CD4-positive, CD25-positive, alpha-beta regulatory T cell (primary cell): Measurements from ENCODE around the gene TNKS1BP1. TPM values are rescaled to one million over a fixed set of nuclear protein-coding genes. Genes with fewer than 3 reads are reported as not detected.

Experiments
- ATAC-seq, 2 donors: fragments of 150-1000 bp; cut with Tn5 transposase; one replicate each; pipeline ENCODE4 v1.10.0; 2021; ENCODE audit warnings: low read depth in 2 of 2, moderate number of reproducible peaks in 2 of 2, moderate library complexity in 1 of 2
- DNase-seq, 3 donors: peaks; one replicate each; pipeline versions ENCODE4 v3.0.0 to v3.0.0-alpha.2; 2012 to 2022; ENCODE audit warnings: mixed read lengths in 1 of 3
- H3K27ac ChIP-seq: one replicate; pipeline ENCODE4 v1.7.0; 2013; ENCODE audit warnings: mild to moderate bottlenecking, low read length; ENCODE audit not compliant: insufficient read depth, poor library complexity, severe bottlenecking
- H3K27me3 ChIP-seq: one replicate; pipeline ENCODE4 v1.7.0; 2013; ENCODE audit warnings: low read length; ENCODE audit not compliant: control insufficient read depth, insufficient read depth
- H3K36me3 ChIP-seq: one replicate; pipeline ENCODE4 v1.7.0; 2013; ENCODE audit warnings: mild to moderate bottlenecking, low read length, moderate library complexity; ENCODE audit not compliant: control insufficient read depth, insufficient read depth
- H3K4me1 ChIP-seq: 2 replicates; pipeline ENCODE4 v1.7.0; 2013; ENCODE audit warnings: mild to moderate bottlenecking, low read length; ENCODE audit not compliant: insufficient read depth, control insufficient read depth, poor library complexity, severe bottlenecking
- H3K4me3 ChIP-seq: one replicate; pipeline ENCODE4 v1.7.0; 2013; ENCODE audit warnings: low read depth, mild to moderate bottlenecking, low read length, moderate library complexity
- H3K9me3 ChIP-seq, 2 experiments: 1 replicate in 1 of 2; 2 replicates in 1 of 2; pipeline ENCODE4 v1.7.0; 2013; ENCODE audit warnings: low read length in 2 of 2, mild to moderate bottlenecking in 1 of 2, moderate library complexity in 1 of 2; ENCODE audit not compliant: control insufficient read depth in 2 of 2
- H3K27ac Mint-ChIP-seq, 3 donors: one replicate each; pipeline ENCODE4 v1.8.0; 2020 to 2022; ENCODE audit warnings: mild to moderate bottlenecking in 3 of 3, mixed read lengths in 3 of 3, moderate library complexity in 2 of 3
- H3K27me3 Mint-ChIP-seq: one replicate; pipeline ENCODE4 v1.8.0; 2022; ENCODE audit warnings: mild to moderate bottlenecking, mixed read lengths
- H3K36me3 Mint-ChIP-seq: one replicate; pipeline ENCODE4 v1.8.0; 2020; ENCODE audit warnings: mixed read lengths
- H3K4me1 Mint-ChIP-seq, 4 donors: one replicate each; pipeline ENCODE4 v1.8.0; 2020 to 2022; ENCODE audit warnings: mixed read lengths in 4 of 4, mild to moderate bottlenecking in 1 of 4
- H3K4me3 Mint-ChIP-seq, 4 donors: one replicate each; pipeline ENCODE4 v1.8.0; 2020 to 2022; ENCODE audit warnings: mild to moderate bottlenecking in 4 of 4, mixed read lengths in 4 of 4, moderate library complexity in 3 of 4
- H3K9me3 Mint-ChIP-seq, 7 donors: one replicate each; pipeline ENCODE4 v1.8.0; 2020 to 2022; ENCODE audit warnings: mixed read lengths in 7 of 7, mild to moderate bottlenecking in 3 of 7, moderate library complexity in 2 of 7
- polyA plus RNA-seq, 4 donors: library from polyadenylated mRNA; unstranded; fragments of 300-500 nt; fragmentation: Illumina TruSeq; gene quantifications; one replicate each; pipeline ENCODE4 v1.2.3, GENCODE V29; 2021
- total RNA-seq: library from RNA; stranded (reverse); gene quantifications from one replicate; pipeline ENCODE4 v1.2.3, GENCODE V29; 2022

Gene TNKS1BP1
- total and polyA plus RNA-seq, 5 donors from 2014 or later, result 1.5 to 16.3 (median 2.1) TPM

DNA sequence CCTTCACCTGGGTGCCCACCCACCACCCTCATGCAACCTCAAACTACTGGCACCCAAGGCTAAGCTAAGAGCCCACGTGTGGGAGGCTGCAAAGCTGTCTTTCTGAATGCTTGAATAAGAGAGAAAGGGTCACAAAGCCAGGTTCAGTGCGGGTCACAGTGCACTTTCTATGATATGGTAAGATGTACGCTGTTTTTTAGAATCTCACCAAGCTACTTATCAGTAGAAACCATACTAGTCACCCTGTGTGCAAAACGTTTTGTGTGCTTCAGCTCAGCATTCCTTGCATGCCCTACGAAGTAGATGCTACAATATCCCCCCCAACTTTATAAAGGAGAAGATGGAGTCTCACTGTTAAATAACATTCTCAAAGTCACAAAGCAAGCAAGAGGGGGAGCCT, 28.3 kb upstream of the TNKS1BP1 start:
- no peak for DNase-seq
- no peak overlapping the region for H3K27ac ChIP-seq

DNA sequence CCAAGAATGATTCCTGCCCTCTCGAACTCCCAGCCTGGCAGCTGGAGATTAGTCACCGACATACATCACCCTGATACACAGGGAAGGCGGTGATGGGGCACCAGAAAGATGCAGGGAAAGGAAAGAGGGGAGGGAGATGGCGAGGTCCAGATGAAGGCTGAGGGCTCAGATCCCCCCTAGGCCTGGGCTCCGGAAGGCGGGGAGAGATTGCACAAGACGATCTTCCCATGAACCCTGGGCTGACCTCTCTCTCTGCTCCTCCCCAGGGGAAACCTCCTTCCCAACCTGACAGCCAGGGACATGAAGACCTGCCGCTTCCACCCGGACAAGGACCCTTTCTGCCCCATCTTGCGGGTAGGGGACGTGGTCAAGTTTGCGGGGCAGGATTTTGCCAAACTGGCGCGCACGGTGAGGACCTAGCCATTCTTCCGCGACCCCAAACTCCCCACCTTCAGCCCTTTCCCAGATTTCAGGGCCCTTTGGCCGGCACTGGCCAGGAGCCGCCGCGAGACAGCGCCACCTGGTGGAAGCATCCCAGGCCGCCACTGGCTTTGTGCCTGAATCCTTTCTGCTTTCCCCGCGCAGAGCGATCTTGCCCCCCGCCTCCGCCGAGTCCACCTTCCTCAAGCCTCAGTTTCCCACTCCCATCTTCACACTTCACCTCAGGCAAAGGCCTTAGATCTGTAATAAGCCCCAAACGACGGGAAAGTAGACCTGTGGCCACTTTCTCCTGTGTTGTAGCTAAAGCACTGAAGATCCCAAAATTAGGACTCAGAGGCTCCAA, 24.9 kb upstream of the TNKS1BP1 start:
- no peak overlapping the region for H3K4me3 Mint-ChIP-seq
- peaks cover 13% of the 10 kb centered on the region for H3K27me3 Mint-ChIP-seq
- Histone ChIP-seq H3K9me3 (peaks cover 0 to 3% of the 10 kb centered on the region in 2 experiments), H3K27me3 (no peaks in the 10 kb centered on the region), H3K36me3 (no peaks in the 10 kb centered on the region), H3K4me3 (no peak overlapping the region), H3K27ac (no peak overlapping the region), H3K4me1 (peaks cover 4% of the 10 kb centered on the region)
- peak; percentile 34 to 44 (median 39) for DNase-seq
- ATAC-seq, result peak in 1 of 2 donors; percentile 24
- peaks cover 0 to 2% (median 0%) of the 10 kb centered on the region in 7 donors for H3K9me3 Mint-ChIP-seq
- H3K27ac Mint-ChIP-seq, result peak overlapping the region in 1 of 3 donors; percentile 48
- peaks cover 0 to 8% (median 2%) of the 10 kb centered on the region in 4 donors for H3K4me1 Mint-ChIP-seq
- no peaks in the 10 kb centered on the region for H3K36me3 Mint-ChIP-seq

More for the DNA sequence above, 28.3 kb upstream of the TNKS1BP1 start:
- Mint-ChIP-seq H3K4me1 (peaks cover 0 to 4% (median 1%) of the 10 kb centered on the region in 4 donors), H3K4me3 (no peak overlapping the region), H3K36me3 (no peaks in the 10 kb centered on the region), H3K9me3 (peaks cover 0 to 2% (median 0%) of the 10 kb centered on the region in 7 donors), H3K27me3 (peaks cover 16% of the 10 kb centered on the region), H3K27ac (no peak overlapping the region)
- peaks cover 0 to 3% of the 10 kb centered on the region in 2 experiments for H3K9me3 ChIP-seq
- ATAC-seq, result no peak
- H3K27me3 ChIP-seq, result peaks cover under 1% of the 10 kb centered on the region
- H3K4me3 ChIP-seq, result no peak overlapping the region
- H3K36me3 ChIP-seq, result no peaks in the 10 kb centered on the region
- peaks cover 4% of the 10 kb centered on the region for H3K4me1 ChIP-seq

DNA sequence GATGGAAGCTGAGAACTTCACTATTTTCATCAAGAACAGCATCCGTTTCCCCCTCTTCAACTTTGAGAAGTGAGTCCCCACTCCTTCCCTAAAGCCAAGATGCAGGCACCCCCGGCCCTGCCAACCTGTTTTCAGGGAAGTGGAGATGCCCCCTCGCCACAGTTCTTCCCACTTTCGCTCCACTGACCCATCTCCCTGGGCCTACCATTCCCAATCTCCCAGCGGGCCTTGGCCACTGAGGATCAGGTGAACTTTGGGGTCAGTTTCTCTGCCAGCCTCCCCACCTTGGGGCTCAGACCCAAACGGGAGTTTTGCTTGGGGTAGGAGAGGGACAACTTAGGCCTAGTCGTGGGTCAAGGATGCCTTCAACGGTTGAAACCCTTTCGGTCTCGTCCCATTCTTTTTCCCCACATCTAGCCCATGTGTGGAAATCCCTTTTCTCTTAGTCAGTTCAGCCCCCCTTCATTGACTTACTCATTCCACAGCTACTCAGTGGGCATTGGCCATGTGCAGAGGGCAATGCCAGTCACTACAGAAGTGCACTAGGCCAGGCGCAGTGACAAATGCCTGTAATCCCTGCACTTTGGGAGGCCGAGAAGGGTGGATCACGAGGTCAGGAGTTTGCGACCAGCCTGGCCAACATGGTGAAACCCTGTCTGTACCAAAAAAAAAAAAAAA, 24.0 kb upstream of the TNKS1BP1 start:
- peaks cover 0 to 3% of the 10 kb centered on the region in 2 experiments for H3K9me3 ChIP-seq
- Mint-ChIP-seq H3K4me1 (peaks cover 0 to 8% (median 2%) of the 10 kb centered on the region in 4 donors), H3K27ac (no peak overlapping the region), H3K36me3 (no peaks in the 10 kb centered on the region), H3K27me3 (peaks cover 5% of the 10 kb centered on the region), H3K4me3 (no peak overlapping the region), H3K9me3 (peaks cover 0 to 2% (median 0%) of the 10 kb centered on the region in 7 donors)
- H3K4me3 ChIP-seq, result no peak overlapping the region
- peaks cover 4% of the 10 kb centered on the region for H3K4me1 ChIP-seq
- no peak overlapping the region for H3K27ac ChIP-seq
- H3K27me3 ChIP-seq, result no peaks in the 10 kb centered on the region
- no peak for ATAC-seq
- no peaks in the 10 kb centered on the region for H3K36me3 ChIP-seq
- DNase-seq, result no peak

DNA sequence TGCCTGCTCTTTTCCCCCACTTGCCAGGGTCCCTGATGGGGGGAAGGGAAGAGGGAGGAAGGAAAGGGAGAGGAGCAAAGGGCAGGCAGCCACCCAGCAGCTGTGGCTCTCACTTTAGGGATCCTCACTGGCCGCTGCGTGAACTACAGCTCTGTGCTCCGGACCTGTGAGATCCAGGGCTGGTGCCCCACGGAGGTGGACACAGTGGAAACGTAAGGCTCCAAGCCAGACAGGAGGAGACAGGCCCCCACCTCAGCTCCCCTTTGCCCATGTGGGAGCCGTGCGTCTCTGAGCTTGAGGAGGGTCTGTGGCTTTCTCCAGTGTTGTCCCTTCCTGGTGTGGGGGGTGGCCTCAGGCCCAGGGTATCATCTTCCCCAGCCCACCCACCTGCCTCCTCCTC, 23.3 kb upstream of the TNKS1BP1 start:
- Mint-ChIP-seq H3K27me3 (peaks cover 6% of the 10 kb centered on the region), H3K27ac (no peak overlapping the region), H3K4me1 (peaks cover 0 to 8% (median 2%) of the 10 kb centered on the region in 4 donors), H3K36me3 (no peaks in the 10 kb centered on the region), H3K9me3 (peaks cover 0 to 2% (median 0%) of the 10 kb centered on the region in 7 donors), H3K4me3 (peak overlapping the region in 1 of 4 donors; percentile 15)
- no peak for DNase-seq
- peaks cover 0 to 3% of the 10 kb centered on the region in 2 experiments for H3K9me3 ChIP-seq
- H3K27ac ChIP-seq, result no peak overlapping the region
- H3K36me3 ChIP-seq, result no peaks in the 10 kb centered on the region
- no peak for ATAC-seq
- peaks cover 4% of the 10 kb centered on the region for H3K4me1 ChIP-seq
- H3K4me3 ChIP-seq, result no peak overlapping the region
- no peaks in the 10 kb centered on the region for H3K27me3 ChIP-seq

DNA sequence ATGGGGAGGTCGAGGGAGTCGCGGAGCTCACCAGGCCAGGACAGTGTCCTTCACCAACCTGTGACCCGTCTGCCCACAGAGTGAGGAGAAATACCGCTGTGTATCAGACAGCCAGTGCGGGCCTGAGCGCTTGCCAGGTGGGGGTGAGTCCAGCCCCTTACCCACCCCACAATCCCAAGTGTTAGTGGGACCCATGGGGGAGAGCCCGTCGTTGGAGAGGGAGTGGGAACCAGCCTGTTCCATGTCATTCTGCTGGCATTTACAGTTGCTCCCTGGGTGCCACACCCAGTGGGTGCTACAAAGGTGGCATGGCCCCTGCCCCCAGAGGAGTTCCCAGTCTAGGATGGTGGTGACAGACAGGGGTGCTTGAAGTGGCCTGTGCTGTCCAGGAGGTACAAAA, 22.6 kb upstream of the TNKS1BP1 start:
- Mint-ChIP-seq H3K9me3 (peaks cover 0 to 2% (median 0%) of the 10 kb centered on the region in 7 donors), H3K27me3 (peaks cover 9% of the 10 kb centered on the region), H3K4me3 (no peak overlapping the region), H3K4me1 (peaks cover 0 to 8% (median 2%) of the 10 kb centered on the region in 4 donors), H3K27ac (peak overlapping the region in 1 of 3 donors; percentile 46), H3K36me3 (no peaks in the 10 kb centered on the region)
- Histone ChIP-seq H3K27ac (no peak overlapping the region), H3K4me1 (peaks cover 4% of the 10 kb centered on the region), H3K36me3 (no peaks in the 10 kb centered on the region), H3K27me3 (no peaks in the 10 kb centered on the region), H3K9me3 (peaks cover 0 to 3% of the 10 kb centered on the region in 2 experiments), H3K4me3 (no peak overlapping the region)
- ATAC-seq (no peak), DNase-seq (no peak)

DNA sequence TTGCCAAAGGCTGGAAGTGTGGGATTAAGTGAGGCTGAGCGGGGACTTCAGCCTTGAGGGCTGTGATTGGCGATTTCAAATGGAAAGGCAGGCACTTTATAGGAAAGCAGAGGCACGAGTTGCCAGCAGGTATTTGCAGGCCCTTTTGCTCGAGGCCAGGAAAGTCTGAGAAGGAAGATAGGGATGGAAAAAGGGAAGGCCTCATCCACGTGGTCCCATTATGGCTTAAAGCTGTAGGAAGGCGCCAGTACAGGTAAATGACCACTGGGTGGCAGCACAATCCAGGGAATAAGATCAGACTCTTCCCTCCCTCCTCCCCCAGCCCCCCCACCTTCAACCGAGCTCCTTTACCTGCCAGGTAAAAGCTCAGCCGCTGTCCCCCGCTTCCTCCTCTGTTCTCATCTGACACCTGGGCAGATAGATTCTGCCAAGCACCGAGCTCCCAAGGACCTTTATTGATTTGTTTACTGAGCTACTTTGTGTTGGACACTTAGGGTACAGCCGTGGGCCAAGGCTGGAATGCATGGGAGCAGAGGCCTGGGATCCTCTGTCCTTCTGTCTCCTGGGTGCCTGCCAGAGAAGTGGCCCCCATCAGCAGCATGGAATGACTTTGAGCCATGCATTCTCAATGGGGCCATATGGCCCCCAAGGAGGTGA, 20.9 kb upstream of the TNKS1BP1 start:
- peak; percentile 63 to 65 (median 63) for DNase-seq
- H3K9me3 Mint-ChIP-seq, result no peaks in the 10 kb centered on the region
- Histone ChIP-seq H3K27me3 (peaks cover 3% of the 10 kb centered on the region), H3K4me3 (no peak overlapping the region), H3K36me3 (no peaks in the 10 kb centered on the region), H3K4me1 (peaks cover 4% of the 10 kb centered on the region), H3K27ac (no peak overlapping the region), H3K9me3 (no peaks in the 10 kb centered on the region)
- peak; percentile 72 to 78 for ATAC-seq
- H3K27ac Mint-ChIP-seq, result no peak overlapping the region
- H3K4me1 Mint-ChIP-seq, result peaks cover 0 to 8% (median 2%) of the 10 kb centered on the region in 4 donors
- H3K4me3 Mint-ChIP-seq, result peak overlapping the region in 1 of 4 donors; percentile 30
- peaks cover 10% of the 10 kb centered on the region for H3K27me3 Mint-ChIP-seq
- H3K36me3 Mint-ChIP-seq, result no peaks in the 10 kb centered on the region

DNA sequence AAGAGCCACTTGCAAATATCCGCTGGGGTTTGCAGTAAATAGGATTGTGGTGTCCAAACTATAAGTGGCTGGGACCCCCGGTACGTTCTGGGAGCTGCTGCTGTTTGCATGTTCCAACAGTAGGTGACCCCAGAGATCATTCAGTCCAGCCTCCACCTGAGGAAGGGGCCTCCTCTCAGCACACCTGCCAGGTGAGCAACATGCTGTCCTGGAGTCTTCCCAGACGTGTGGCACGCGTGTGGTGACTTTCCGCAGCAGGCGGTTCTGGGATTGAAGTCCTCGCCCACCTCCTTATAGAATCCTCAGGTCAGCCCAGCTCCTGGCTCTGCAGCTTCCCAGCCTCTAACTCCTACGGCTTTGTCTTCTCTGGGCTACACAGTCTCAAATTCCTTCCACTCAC, 20.1 kb upstream of the TNKS1BP1 start:
- H3K27ac ChIP-seq, result no peak overlapping the region
- H3K9me3 ChIP-seq, result no peaks in the 10 kb centered on the region
- ATAC-seq (no peak), DNase-seq (no peak)
- Mint-ChIP-seq H3K4me1 (peaks cover 0 to 6% (median under 1%) of the 10 kb centered on the region in 4 donors), H3K27ac (no peak overlapping the region), H3K9me3 (no peaks in the 10 kb centered on the region), H3K27me3 (peaks cover 15% of the 10 kb centered on the region), H3K4me3 (no peak overlapping the region), H3K36me3 (no peaks in the 10 kb centered on the region)
- no peaks in the 10 kb centered on the region for H3K36me3 ChIP-seq
- peaks cover 6% of the 10 kb centered on the region for H3K27me3 ChIP-seq
- no peak overlapping the region for H3K4me3 ChIP-seq
- H3K4me1 ChIP-seq, result peaks cover 2% of the 10 kb centered on the region
